HG03442 (cell line): ENCODE measurements around the gene CHIC1.

Experiments
- ATAC-seq: cut with Tn5 transposase; IDR thresholded peaks from one replicate; pipeline ENCODE4 v1.9.1; 2021; ENCODE audit warnings: mild to moderate bottlenecking, moderate library complexity; ENCODE audit not compliant: unreplicated experiment

CHIC1 gene

GRCh38 chrX:73728602-73729001 lies 165.6 kb downstream of the CHIC1 start:
- ATAC-seq = no peak
